ENCODE data around the gene TCP1. TPM values are rescaled to one million over a fixed set of nuclear protein-coding genes. Genes with fewer than 3 reads are reported as not detected.
"Not testable (repeated sequence)": the region's sequence is repeated elsewhere in the genome, so short reads cannot be mapped to it uniquely, and the experiment has no call there.

Gene TCP1
- total RNA-seq, 4 donors from 2014 or later, result 43.8 to 170 (median 112) TPM

GRCh38 chr6:159826004-159826403 is 36.6 kb upstream of the TCP1 start:
- Histone ChIP-seq H3K27me3 (no peaks in the 10 kb centered on the region), H3K36me3 (no peaks in the 10 kb centered on the region), H3K4me1 (no peaks in the 10 kb centered on the region), H3K9me3 (no peaks in the 10 kb centered on the region), H3K27ac (no peak overlapping the region), H3K4me3 (no peak overlapping the region)
- TF ChIP-seq EP300 (IDR thresholded peaks at IDR 0.05; ENCODE audit: low read depth) (no peak), POLR2A (IDR thresholded peaks at IDR 0.05) (no peak), POLR2AphosphoS5 (IDR thresholded peaks at IDR 0.05) (no peak)
- TF ChIP-seq, protein P1, sequence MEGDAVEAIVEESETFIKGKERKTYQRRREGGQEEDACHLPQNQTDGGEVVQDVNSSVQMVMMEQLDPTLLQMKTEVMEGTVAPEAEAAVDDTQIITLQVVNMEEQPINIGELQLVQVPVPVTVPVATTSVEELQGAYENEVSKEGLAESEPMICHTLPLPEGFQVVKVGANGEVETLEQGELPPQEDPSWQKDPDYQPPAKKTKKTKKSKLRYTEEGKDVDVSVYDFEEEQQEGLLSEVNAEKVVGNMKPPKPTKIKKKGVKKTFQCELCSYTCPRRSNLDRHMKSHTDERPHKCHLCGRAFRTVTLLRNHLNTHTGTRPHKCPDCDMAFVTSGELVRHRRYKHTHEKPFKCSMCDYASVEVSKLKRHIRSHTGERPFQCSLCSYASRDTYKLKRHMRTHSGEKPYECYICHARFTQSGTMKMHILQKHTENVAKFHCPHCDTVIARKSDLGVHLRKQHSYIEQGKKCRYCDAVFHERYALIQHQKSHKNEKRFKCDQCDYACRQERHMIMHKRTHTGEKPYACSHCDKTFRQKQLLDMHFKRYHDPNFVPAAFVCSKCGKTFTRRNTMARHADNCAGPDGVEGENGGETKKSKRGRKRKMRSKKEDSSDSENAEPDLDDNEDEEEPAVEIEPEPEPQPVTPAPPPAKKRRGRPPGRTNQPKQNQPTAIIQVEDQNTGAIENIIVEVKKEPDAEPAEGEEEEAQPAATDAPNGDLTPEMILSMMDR (IDR thresholded peaks at IDR 0.05), result no peak
- DNase-seq, result no peak
- intact Hi-C loops (cut with DNase I; ENCODE audit: low total_unique reads) (no loop called here), in situ Hi-C loops (cut with MboI; ENCODE audit: low pct_ligation_motif_present in 1 of 4, low pct_unique_long_range_greater_than_20kb in 1 of 4, low sequenced_read_pairs in 3 of 4) (no loop called here)
- WGBS, 2 donors (ENCODE audit: low coverage in 1 of 2), result 94% methylated on average over 13 of the region's 13 CpGs; no CpG with 5 or more reads in 1 of the 2 donors

- H3K36me3 ChIP-seq; H3K9me3 ChIP-seq; DNase-seq; in situ Hi-C loops (cut with MboI; ENCODE audit: low pct_ligation_motif_present in 1 of 4, low pct_unique_long_range_greater_than_20kb in 1 of 4, low sequenced_read_pairs in 3 of 4); intact Hi-C loops (cut with DNase I; ENCODE audit: low total_unique reads); H3K4me1 ChIP-seq; H3K27me3 ChIP-seq; H3K27ac ChIP-seq; H3K4me3 ChIP-seq: not testable (repeated sequence)
- 96% methylated on average over 4 to 9 of the region's 9 CpGs for WGBS, 2 donors (ENCODE audit: low coverage in 1 of 2)
These were observed 35.3 kb upstream of the TCP1 start for GRCh38 chr6:159824690-159825089.

- no peaks in the 10 kb centered on the region for H3K36me3 ChIP-seq
- 94% methylated on average over 3 of the region's 3 CpGs; no CpG with 5 or more reads in 1 of the 2 donors for WGBS, 2 donors (ENCODE audit: low coverage in 1 of 2)
- in situ Hi-C loops (cut with MboI; ENCODE audit: low pct_ligation_motif_present in 1 of 4, low pct_unique_long_range_greater_than_20kb in 1 of 4, low sequenced_read_pairs in 3 of 4) (no loop called here), intact Hi-C loops (cut with DNase I; ENCODE audit: low total_unique reads) (no loop called here)
- no peaks in the 10 kb centered on the region for H3K9me3 ChIP-seq
- H3K27ac ChIP-seq, result no peak overlapping the region
- no peak for DNase-seq
- no peaks in the 10 kb centered on the region for H3K4me1 ChIP-seq
- TF ChIP-seq EP300 (IDR thresholded peaks at IDR 0.05; ENCODE audit: low read depth) (no peak), POLR2A (IDR thresholded peaks at IDR 0.05) (no peak), POLR2AphosphoS5 (IDR thresholded peaks at IDR 0.05) (no peak)
- TF ChIP-seq, protein P1 (IDR thresholded peaks at IDR 0.05), result no peak
- no peaks in the 10 kb centered on the region for H3K27me3 ChIP-seq
- no peak overlapping the region for H3K4me3 ChIP-seq
These were observed 34.6 kb upstream of the TCP1 start for GRCh38 chr6:159823953-159824352.

DNA sequence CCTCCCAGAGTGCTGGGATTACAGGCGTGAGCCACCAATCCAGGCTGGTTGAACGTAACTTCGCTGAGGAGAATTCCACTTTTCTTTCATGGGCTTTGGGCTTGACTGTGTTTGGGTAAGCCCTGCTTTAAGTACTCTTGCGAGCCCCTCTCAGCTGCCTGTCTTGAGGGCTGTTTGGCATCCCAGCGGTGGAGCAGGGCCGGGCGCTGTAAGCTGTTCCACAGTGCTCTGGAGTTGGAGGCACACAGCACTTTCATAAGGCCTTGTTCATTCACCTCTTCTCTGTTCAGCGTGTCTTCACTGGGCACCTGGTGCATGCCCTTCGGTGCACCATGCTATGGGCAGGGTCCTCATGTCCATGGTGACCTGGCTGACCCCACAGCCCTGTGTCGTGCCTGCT is 32.3 kb upstream of the TCP1 start:
- TF ChIP-seq POLR2A (IDR thresholded peaks at IDR 0.05) (no peak), POLR2AphosphoS5 (IDR thresholded peaks at IDR 0.05) (no peak)
- TF ChIP-seq, protein P1 (IDR thresholded peaks at IDR 0.05), result no peak
- no peak for DNase-seq
- no peaks in the 10 kb centered on the region for H3K9me3 ChIP-seq
- H3K36me3 ChIP-seq, result no peaks in the 10 kb centered on the region
- H3K27me3 ChIP-seq, result no peaks in the 10 kb centered on the region
- in situ Hi-C loops (cut with MboI; ENCODE audit: low pct_ligation_motif_present in 1 of 4, low pct_unique_long_range_greater_than_20kb in 1 of 4, low sequenced_read_pairs in 3 of 4) (no loop called here), intact Hi-C loops (cut with DNase I; ENCODE audit: low total_unique reads) (no loop called here)
- no peaks in the 10 kb centered on the region for H3K4me1 ChIP-seq
- H3K27ac ChIP-seq, result no peak overlapping the region
- H3K4me3 ChIP-seq, result no peak overlapping the region
- 96% methylated on average over 8 of the region's 10 CpGs; no CpG with 5 or more reads in 1 of the 2 donors for WGBS, 2 donors (ENCODE audit: low coverage in 1 of 2)

DNA sequence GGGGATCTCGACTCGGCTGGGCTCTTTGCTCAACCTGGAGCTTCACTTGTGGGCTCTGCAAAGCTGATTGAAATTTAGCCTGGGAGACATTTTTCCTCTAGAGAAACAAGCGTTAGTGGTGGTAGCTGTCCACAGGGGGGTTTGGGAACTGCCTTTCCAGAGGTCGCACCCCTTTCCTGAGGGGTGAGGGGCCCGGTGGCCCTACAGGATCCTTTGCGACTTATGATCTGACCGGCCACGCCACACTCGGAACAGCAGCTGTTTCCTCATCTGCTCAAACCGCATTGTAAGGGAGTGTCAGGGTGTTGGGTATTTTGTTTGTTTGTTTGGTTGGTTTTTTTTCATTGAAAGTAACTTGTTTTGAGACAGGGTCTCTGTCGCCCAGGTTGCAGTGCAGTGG is 31.7 kb upstream of the TCP1 start:
- WGBS, 2 donors (ENCODE audit: low coverage in 1 of 2), result 44 to 78% methylated on average over 1 to 11 of the region's 11 CpGs
- in situ Hi-C loops (cut with MboI; ENCODE audit: low pct_ligation_motif_present in 1 of 4, low pct_unique_long_range_greater_than_20kb in 1 of 4, low sequenced_read_pairs in 3 of 4) (no loop called here), intact Hi-C loops (cut with DNase I; ENCODE audit: low total_unique reads) (no loop called here)
- Histone ChIP-seq H3K4me1 (no peaks in the 10 kb centered on the region), H3K4me3 (no peak overlapping the region), H3K9me3 (no peaks in the 10 kb centered on the region), H3K27me3 (no peaks in the 10 kb centered on the region), H3K36me3 (no peaks in the 10 kb centered on the region), H3K27ac (no peak overlapping the region)
- TF ChIP-seq POLR2A (IDR thresholded peaks at IDR 0.05) (no peak), EP300 (IDR thresholded peaks at IDR 0.05; ENCODE audit: low read depth) (no peak), POLR2AphosphoS5 (IDR thresholded peaks at IDR 0.05) (no peak)
- TF ChIP-seq, protein P1 (IDR thresholded peaks at IDR 0.05), result no peak
- no peak for DNase-seq
